IMR-90 (cell line): ENCODE data around the gene LTA. TPM values are rescaled to one million over a fixed set of nuclear protein-coding genes. Genes with fewer than 3 reads are reported as not detected.

Source experiments
- ATAC-seq: fragments of 200-7000 bp; cut with Tn5 transposase; 2 replicates; pipeline ENCODE4 v1.9.1; 2020; ENCODE audit warnings: low read depth, mild to moderate bottlenecking, moderate library complexity
- BruUV-seq: library from RNA; stranded (reverse); fragments of 400-500 nt; replicated peaks from 2 replicates; lab custom pipeline; 2021; lab: Mats Ljungman, UMichigan
- CTCF ChIA-PET: fragments of 300-600 bp; formaldehyde crosslinking; extraction: SDS; loops from one replicate; lab custom pipeline; 2021; ENCODE audit warnings: antibody characterized with exemption; lab: Yijun Ruan, JAX
- POLR2A ChIA-PET: fragments of 300-600 bp; sonication (Branson Sonifier 250); formaldehyde crosslinking; loops from one replicate; lab custom pipeline; 2022; ENCODE audit warnings: antibody characterized with exemption; ENCODE audit not compliant: unreplicated experiment; lab: Charles Lee
- DNase-seq: peaks from one replicate; pipeline ENCODE4 v3.0.0; 2013
- H2AFZ ChIP-seq: replicated peaks from 2 replicates; pipeline ENCODE3; 2013; ENCODE audit warnings: low read length, mild to moderate bottlenecking; ENCODE audit not compliant: poor library complexity
- H2AK5ac ChIP-seq: 2 replicates; pipeline ENCODE4 v1.6.1; 2013; ENCODE audit warnings: low read depth, low read length, inconsistent platforms
- H2AK9ac ChIP-seq: replicated peaks from 2 replicates; pipeline ENCODE3; 2013; ENCODE audit warnings: mild to moderate bottlenecking, low read depth, low read length, moderate library complexity; ENCODE audit not compliant: poor library complexity
- H2BK120ac ChIP-seq: 2 replicates; pipeline ENCODE4 v1.6.1; 2013; ENCODE audit warnings: low read depth, low read length, inconsistent platforms
- H2BK15ac ChIP-seq: 3 replicates; pipeline ENCODE4 v1.6.1; 2013; ENCODE audit warnings: low read depth, low read length, inconsistent platforms
- H2BK20ac ChIP-seq: 2 replicates; pipeline ENCODE4 v1.6.1; 2013; ENCODE audit warnings: low read depth, mild to moderate bottlenecking, inconsistent platforms, low read length, moderate library complexity
- H2BK5ac ChIP-seq: 2 replicates; pipeline ENCODE4 v1.6.1; 2013; ENCODE audit warnings: mild to moderate bottlenecking, low read depth, low read length, inconsistent platforms; ENCODE audit not compliant: poor library complexity, severe bottlenecking
- H3K14ac ChIP-seq: replicated peaks from 2 replicates; pipeline ENCODE4 v1.6.1; 2013; ENCODE audit warnings: low read depth, low read length, inconsistent platforms
- H3K18ac ChIP-seq: 2 replicates; pipeline ENCODE4 v1.6.1; 2013; ENCODE audit warnings: low read depth, low read length, control low read depth
- H3K23ac ChIP-seq: 2 replicates; pipeline ENCODE4 v1.6.1; 2013; ENCODE audit warnings: low read depth, low read length, inconsistent platforms
- H3K27ac ChIP-seq: 2 replicates; pipeline ENCODE4 v1.5.1; 2013; ENCODE audit warnings: mild to moderate bottlenecking, control low read depth, low read length; ENCODE audit not compliant: insufficient read depth
- H3K27me3 ChIP-seq: 2 replicates; pipeline ENCODE4 v1.6.1; 2013; ENCODE audit warnings: low read length; ENCODE audit not compliant: control insufficient read depth, insufficient read depth
- H3K36me3 ChIP-seq: 2 replicates; pipeline ENCODE4 v1.6.1; 2013; ENCODE audit warnings: low read length, mixed read lengths; ENCODE audit not compliant: control insufficient read depth, insufficient read depth
- H3K4ac ChIP-seq: 2 replicates; pipeline ENCODE4 v1.6.1; 2013; ENCODE audit warnings: low read depth, low read length, inconsistent platforms
- H3K4me1 ChIP-seq: 2 replicates; pipeline ENCODE4 v1.6.1; 2013; ENCODE audit warnings: low read length, mixed read lengths; ENCODE audit not compliant: control insufficient read depth, insufficient read depth
- H3K4me2 ChIP-seq: 2 replicates; pipeline ENCODE4 v1.6.1; 2013; ENCODE audit warnings: low read depth, mild to moderate bottlenecking, control low read depth, low read length, moderate library complexity
- H3K4me3 ChIP-seq: 2 replicates; pipeline ENCODE4 v1.5.1; 2013; ENCODE audit warnings: low read depth, mild to moderate bottlenecking, control low read depth, low read length, moderate library complexity; ENCODE audit not compliant: insufficient read depth
- H3K56ac ChIP-seq: 2 replicates; pipeline ENCODE4 v1.6.1; 2013; ENCODE audit warnings: low read length, inconsistent platforms; ENCODE audit not compliant: insufficient read depth; ENCODE audit errors: extremely low read depth
- H3K79me1 ChIP-seq, 2 experiments: 2 replicates each; pipeline ENCODE4 v1.6.1; 2013; ENCODE audit warnings: low read length in 2 of 2, inconsistent platforms in 1 of 2, low read depth in 1 of 2
- H3K9ac ChIP-seq: 2 replicates; pipeline ENCODE4 v1.6.1; 2013; ENCODE audit warnings: low read depth, low read length, control low read depth
- H3K9me1 ChIP-seq: 2 replicates; pipeline ENCODE4 v1.6.1; 2013; ENCODE audit warnings: low read length, inconsistent platforms; ENCODE audit not compliant: insufficient read depth
- H3K9me3 ChIP-seq: 2 replicates; pipeline ENCODE4 v1.6.1; 2013; ENCODE audit warnings: low read length; ENCODE audit not compliant: control insufficient read depth, insufficient read depth
- H4K20me1 ChIP-seq: 2 replicates; pipeline ENCODE4 v1.6.1; 2013; ENCODE audit warnings: low read length, inconsistent platforms; ENCODE audit not compliant: insufficient read depth
- H4K5ac ChIP-seq: 2 replicates; pipeline ENCODE4 v1.6.1; 2013; ENCODE audit warnings: mild to moderate bottlenecking, low read depth, low read length, control low read depth
- H4K8ac ChIP-seq, 2 experiments: 2 replicates each; pipeline ENCODE4 v1.6.1; 2013; ENCODE audit warnings: low read depth in 2 of 2, low read length in 2 of 2, control low read depth in 1 of 2, inconsistent platforms in 1 of 2
- H4K91ac ChIP-seq: 2 replicates; pipeline ENCODE4 v1.6.1; 2013; ENCODE audit warnings: low read depth, low read length, inconsistent platforms; ENCODE audit not compliant: insufficient read depth
- CTCF ChIP-seq: conservative IDR thresholded peaks from 2 replicates; pipeline ENCODE4 v1.5.1; 2012; ENCODE audit warnings: mild to moderate bottlenecking, low read depth, low read length, improper control_type of control experiment
- FOS ChIP-seq: fragments of 150-350 bp; IDR thresholded peaks from 2 replicates; pipeline ENCODE4 v1.6.1; 2016; ENCODE audit warnings: low read depth, low read length
- MAFK ChIP-seq: IDR thresholded peaks from 2 replicates; pipeline ENCODE4 v1.6.1; 2012; ENCODE audit warnings: low read depth, low read length, improper control_type of control experiment
- MXI1 ChIP-seq: IDR thresholded peaks from 2 replicates; pipeline ENCODE4 v1.6.1; 2012; ENCODE audit warnings: low read depth, mild to moderate bottlenecking, low read length, moderate library complexity, borderline replicate concordance
- NFE2L2 ChIP-seq: fragments of 150-350 bp; IDR thresholded peaks from 2 replicates; pipeline ENCODE4 v1.6.1; 2016; ENCODE audit warnings: low read depth, mild to moderate bottlenecking, low read length
- RFX5 ChIP-seq: IDR thresholded peaks from 2 replicates; pipeline ENCODE4 v1.8.0; 2012; ENCODE audit warnings: low read depth, mild to moderate bottlenecking, low read length, moderate library complexity
- SMC3 ChIP-seq: fragments of 150-350 bp; IDR thresholded peaks from 2 replicates; pipeline ENCODE4 v1.6.1; 2016; ENCODE audit warnings: low read depth, mild to moderate bottlenecking, antibody characterized with exemption, low read length, moderate library complexity
- USF2 ChIP-seq: fragments of 150-350 bp; IDR thresholded peaks from 2 replicates; pipeline ENCODE4 v1.6.1; 2017; ENCODE audit warnings: mild to moderate bottlenecking, antibody characterized with exemption, low read length, low read depth
- WGBS, 2 experiments: methylation state at CpG; one replicate each; pipeline versions ENCODE4 v1.1.5 to v1.1.7; 2013; ENCODE audit warnings: missing lambda C conversion rate in 2 of 2; ENCODE audit not compliant: insufficient read length in 1 of 2; ENCODE audit errors: extremely low coverage in 2 of 2; 5-methylcytosine and 5-hydroxymethylcytosine counted together
- dilution Hi-C: fragments of 300-500 bp; cut with HindIII; formaldehyde crosslinking; loops from one replicate; pipeline ENCODE4 v1.14.3; 2018; ENCODE audit warnings: low sequenced_read_pairs; ENCODE audit not compliant: unreplicated experiment
- in situ Hi-C: fragments of 300-500 bp; cut with MboI; formaldehyde crosslinking; loops from 3 replicates; pipeline ENCODE4 v1.14.3; 2019; ENCODE audit warnings: low sequenced_read_pairs, inconsistent platforms, mixed read lengths
- intact Hi-C: fragments of 100-400 bp; cut with micrococcal nuclease; formaldehyde crosslinking; loops from 2 replicates; pipeline ENCODE4 v1.10.0; 2022
- polyA plus RNA-seq, 3 experiments: library from polyadenylated mRNA; depleted of rRNA; stranded (reverse); fragments of >200 nt; gene quantifications; 2 replicates each; pipeline ENCODE4 v1.2.3, GENCODE V29; 2012; ENCODE audit warnings: low replicate concordance in 1 of 3
- total RNA-seq: library from RNA; depleted of rRNA; stranded (reverse); fragments of >200 nt; gene quantifications from 2 replicates; pipeline ENCODE4 v1.2.3, GENCODE V29; 2012

The LTA gene
- total and polyA plus RNA-seq, 2 of the 4 experiments (the other 2 are of a cell fraction) = not detected

- Histone ChIP-seq H2AK9ac (no peak overlapping the region), H3K14ac (no peak overlapping the region), H2BK20ac (no peak overlapping the region), H2BK120ac (no peak overlapping the region), H2BK15ac (no peak overlapping the region), H4K5ac (no peak overlapping the region), H3K4ac (no peak overlapping the region), H3K27me3 (peaks cover 9% of the 10 kb centered on the region; the same call in 1 of the 2 replicates), H3K9ac (no peak overlapping the region), H3K79me1 (no peaks in the 10 kb centered on the region), H3K36me3 (no peaks in the 10 kb centered on the region), H3K9me3 (no peaks in the 10 kb centered on the region), H3K18ac (no peak overlapping the region), H3K4me2 (no peak overlapping the region), H3K4me3 (no peak overlapping the region), H4K20me1 (no peaks in the 10 kb centered on the region), H2AK5ac (no peak overlapping the region), H4K8ac (no peak overlapping the region), H2BK5ac (no peak overlapping the region), H3K9me1 (no peaks in the 10 kb centered on the region), H3K56ac (no peak overlapping the region), H3K23ac (no peak overlapping the region), H2AFZ (no peak overlapping the region), H4K91ac (no peak overlapping the region), H3K27ac (no peak overlapping the region), H3K4me1 (no peaks in the 10 kb centered on the region)
- WGBS, 2 experiments = 67% methylated on average over 1 of the region's 1 CpG; no CpG with 5 or more reads in 1 of the 2 experiments
- intact Hi-C loops = no loop called here
- ChIA-PET POLR2A (interaction anchor here (0.6 kb wide), 1 partner anchor 188 kb away, joined by 3 read pairs; no protein-coding TSS in a partner anchor), CTCF (interaction anchor here (0.6 kb wide), 1 partner anchor 170 kb away, joined by 4 read pairs; no protein-coding TSS in a partner anchor)
- TF ChIP-seq USF2 (no peak), NFE2L2 (no peak), FOS (no peak), SMC3 (no peak), MXI1 (no peak), RFX5 (no peak), MAFK (no peak), CTCF (no peak)
- DNase-seq (no peak), ATAC-seq (no peak)
- no TSS peak for BruUV-seq
- in situ Hi-C loops = no loop called here
- dilution Hi-C loops = no loop called here
These were observed 35.2 kb downstream of the LTA start for GRCh38 chr6:31607317-31607716.
